Uterus (tissue), 2 donors: ENCODE data around the gene KSR2.

Experiments used
- POLR2A ChIP-seq, 2 donors: fragments of 450-650 bp; IDR thresholded peaks; one replicate each; pipeline ENCODE4 v1.6.1; 2016; ENCODE audit warnings: antibody characterized with exemption in 2 of 2, mild to moderate bottlenecking in 1 of 2, moderate library complexity in 1 of 2
- TF ChIP-seq, protein P1 (sequence below), 4 experiments: fragments of 200-600 bp in 2 of 4; fragments of 450-650 bp in 2 of 4; sonication (generic) in 2 of 4; IDR thresholded peaks; one replicate each; pipeline ENCODE4 v1.5.1; 2016 to 2019; ENCODE audit warnings: antibody characterized with exemption in 4 of 4, mild to moderate bottlenecking in 2 of 4, moderate library complexity in 1 of 4

DNA sequence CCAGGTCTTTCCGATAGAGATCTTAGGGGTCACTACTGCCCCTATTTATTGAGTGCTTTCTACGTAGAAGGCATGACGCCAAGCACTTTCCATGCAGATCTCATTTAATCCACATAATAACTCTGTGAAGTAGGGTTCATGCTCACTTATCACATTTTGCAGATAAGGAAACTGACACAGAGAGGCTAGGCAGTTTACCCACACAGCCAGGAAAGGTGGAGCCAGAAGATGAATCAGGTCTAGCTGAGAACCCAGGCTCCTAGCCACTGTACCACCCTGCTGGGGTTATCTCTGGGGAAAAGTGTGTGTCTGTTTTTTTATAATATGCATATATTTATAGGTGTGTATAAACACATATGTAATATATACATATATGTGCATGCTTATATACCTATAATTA lies 83.6 kb downstream of the KSR2 start:
- TF ChIP-seq, protein P1, sequence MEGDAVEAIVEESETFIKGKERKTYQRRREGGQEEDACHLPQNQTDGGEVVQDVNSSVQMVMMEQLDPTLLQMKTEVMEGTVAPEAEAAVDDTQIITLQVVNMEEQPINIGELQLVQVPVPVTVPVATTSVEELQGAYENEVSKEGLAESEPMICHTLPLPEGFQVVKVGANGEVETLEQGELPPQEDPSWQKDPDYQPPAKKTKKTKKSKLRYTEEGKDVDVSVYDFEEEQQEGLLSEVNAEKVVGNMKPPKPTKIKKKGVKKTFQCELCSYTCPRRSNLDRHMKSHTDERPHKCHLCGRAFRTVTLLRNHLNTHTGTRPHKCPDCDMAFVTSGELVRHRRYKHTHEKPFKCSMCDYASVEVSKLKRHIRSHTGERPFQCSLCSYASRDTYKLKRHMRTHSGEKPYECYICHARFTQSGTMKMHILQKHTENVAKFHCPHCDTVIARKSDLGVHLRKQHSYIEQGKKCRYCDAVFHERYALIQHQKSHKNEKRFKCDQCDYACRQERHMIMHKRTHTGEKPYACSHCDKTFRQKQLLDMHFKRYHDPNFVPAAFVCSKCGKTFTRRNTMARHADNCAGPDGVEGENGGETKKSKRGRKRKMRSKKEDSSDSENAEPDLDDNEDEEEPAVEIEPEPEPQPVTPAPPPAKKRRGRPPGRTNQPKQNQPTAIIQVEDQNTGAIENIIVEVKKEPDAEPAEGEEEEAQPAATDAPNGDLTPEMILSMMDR (IDR thresholded peaks at IDR 0.05): no peak
- no peak for TF ChIP-seq POLR2A (IDR thresholded peaks at IDR 0.05)
